Stimulated activated naive CD8-positive, alpha-beta T cell treated with anti-CD3 and anti-CD28 coated beads, Interleukin-15, Interleukin-2, amounts not matched to agents 100 ng/mL and 50 ng/mL, for 24 hours (primary cell): ENCODE results near the gene GP2.
"Not testable (repeated sequence)": the region's sequence is repeated elsewhere in the genome, so short reads cannot be mapped to it uniquely, and the experiment has no call there.

Source experiments
- H3K27ac Mint-ChIP-seq: one replicate; pipeline ENCODE4 v1.8.0; 2021; ENCODE audit warnings: mild to moderate bottlenecking, mixed read lengths
- H3K27me3 Mint-ChIP-seq: one replicate; pipeline ENCODE4 v1.8.0; 2021; ENCODE audit warnings: mixed read lengths
- H3K36me3 Mint-ChIP-seq: one replicate; pipeline ENCODE4 v1.8.0; 2021; ENCODE audit warnings: low read depth, mixed read lengths
- H3K4me1 Mint-ChIP-seq: one replicate; pipeline ENCODE4 v1.8.0; 2021; ENCODE audit warnings: low read depth, mixed read lengths
- H3K4me3 Mint-ChIP-seq: one replicate; pipeline ENCODE4 v1.8.0; 2021; ENCODE audit warnings: mild to moderate bottlenecking, mixed read lengths
- H3K9me3 Mint-ChIP-seq: one replicate; pipeline ENCODE4 v1.8.0; 2021; ENCODE audit warnings: mixed read lengths

GP2 gene

DNA sequence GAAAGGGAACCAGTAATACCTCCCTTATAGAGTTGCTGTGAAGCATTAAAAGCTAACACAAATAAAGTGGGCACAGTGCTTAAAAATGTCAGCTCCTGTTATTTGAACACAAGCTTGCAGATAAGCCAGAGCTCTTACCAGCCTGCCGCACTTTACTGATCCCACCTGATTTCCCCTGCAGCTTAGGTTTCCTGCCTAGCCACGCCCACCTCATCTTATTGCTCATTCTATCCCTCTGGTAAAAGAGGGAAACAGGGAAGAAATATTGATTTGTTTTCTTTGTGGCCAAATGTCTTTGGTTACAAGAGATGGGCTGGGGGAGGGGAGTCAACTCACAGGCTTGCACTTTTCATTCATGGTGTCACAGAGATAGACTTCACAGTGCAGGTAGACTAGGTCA is 9.6 kb upstream of the GP2 start:
- no peaks in the 10 kb centered on the region for H3K36me3 Mint-ChIP-seq
- no peaks in the 10 kb centered on the region for H3K4me1 Mint-ChIP-seq
- no peak overlapping the region for H3K27ac Mint-ChIP-seq
- H3K9me3 Mint-ChIP-seq: no peaks in the 10 kb centered on the region
- H3K4me3 Mint-ChIP-seq: no peak overlapping the region
- H3K27me3 Mint-ChIP-seq: no peaks in the 10 kb centered on the region

DNA sequence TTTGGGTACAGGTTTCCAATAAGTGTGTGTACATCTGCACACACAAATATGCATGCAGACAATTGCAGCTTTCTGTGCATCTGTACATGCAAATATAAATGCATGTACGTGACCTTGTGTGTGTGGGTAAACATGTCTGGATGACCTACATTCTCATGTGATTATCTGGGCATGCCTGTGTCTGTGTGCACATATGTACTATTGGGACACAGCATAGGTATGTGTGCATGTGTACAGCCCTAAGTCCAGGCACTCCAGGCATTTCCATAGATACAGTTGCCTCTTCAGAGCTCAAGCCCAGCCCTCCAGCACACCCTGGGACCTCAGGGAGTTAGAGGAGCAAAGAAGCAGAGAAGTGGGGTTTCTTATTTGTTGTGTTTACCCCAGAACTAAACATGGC is 7.1 kb upstream of the GP2 start:
- H3K9me3 Mint-ChIP-seq: no peaks in the 10 kb centered on the region
- no peak overlapping the region for H3K27ac Mint-ChIP-seq
- H3K27me3 Mint-ChIP-seq: no peaks in the 10 kb centered on the region
- no peaks in the 10 kb centered on the region for H3K4me1 Mint-ChIP-seq
- H3K36me3 Mint-ChIP-seq: no peaks in the 10 kb centered on the region
- no peak overlapping the region for H3K4me3 Mint-ChIP-seq

DNA sequence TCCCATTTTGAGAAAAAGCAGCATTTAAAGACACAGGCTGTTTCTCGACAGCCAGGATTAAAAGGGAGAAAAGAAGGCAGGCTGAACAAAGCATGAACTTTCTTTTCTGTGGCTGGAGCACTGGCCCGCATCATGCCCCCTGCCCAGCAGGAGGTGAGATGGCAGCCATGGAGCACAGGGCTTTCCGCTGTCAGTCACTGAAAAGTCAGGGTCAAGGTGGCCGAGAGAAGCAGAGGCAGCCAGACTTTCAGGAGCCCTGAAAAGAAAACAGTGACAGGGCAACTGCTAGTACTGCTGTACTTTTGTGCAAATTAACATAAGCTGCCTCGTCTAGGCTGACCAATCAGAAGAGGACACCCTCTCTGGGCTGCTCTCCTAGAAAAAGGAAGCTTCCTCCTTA is 5.8 kb upstream of the GP2 start:
- H3K27me3 Mint-ChIP-seq: no peaks in the 10 kb centered on the region
- H3K27ac Mint-ChIP-seq: no peak overlapping the region
- H3K4me3 Mint-ChIP-seq: no peak overlapping the region
- no peaks in the 10 kb centered on the region for H3K36me3 Mint-ChIP-seq
- H3K4me1 Mint-ChIP-seq: no peaks in the 10 kb centered on the region
- no peaks in the 10 kb centered on the region for H3K9me3 Mint-ChIP-seq

DNA sequence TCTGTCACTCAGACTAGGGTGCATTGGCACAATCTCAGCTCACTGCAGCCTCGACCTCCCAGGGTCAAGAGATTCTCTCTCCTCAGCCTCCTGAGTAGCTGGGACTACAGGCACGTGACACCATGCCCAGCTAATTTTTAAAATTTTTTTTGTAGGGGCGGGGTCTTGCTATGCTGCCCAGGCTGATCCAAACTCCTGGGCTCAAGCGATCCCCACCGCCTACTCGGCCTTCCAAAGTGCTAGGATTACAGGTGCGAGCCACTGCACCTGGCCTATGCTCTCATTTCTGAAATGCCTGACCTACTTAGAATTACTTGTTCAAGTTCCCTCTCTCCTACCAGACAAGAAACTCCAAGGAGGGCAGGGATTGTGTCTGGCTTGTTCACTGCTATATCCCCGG is 5.1 kb upstream of the GP2 start:
- Mint-ChIP-seq H3K4me3 (no peak overlapping the region), H3K27ac (no peak overlapping the region), H3K27me3 (no peaks in the 10 kb centered on the region)

GRCh38 chr16:20331635-20332034 is 4.3 kb upstream of the GP2 start:
- no peaks in the 10 kb centered on the region for H3K4me1 Mint-ChIP-seq
- no peak overlapping the region for H3K27ac Mint-ChIP-seq
- no peaks in the 10 kb centered on the region for H3K36me3 Mint-ChIP-seq
- no peaks in the 10 kb centered on the region for H3K27me3 Mint-ChIP-seq
- H3K4me3 Mint-ChIP-seq: no peak overlapping the region
- no peaks in the 10 kb centered on the region for H3K9me3 Mint-ChIP-seq

More for the DNA sequence above, 5.1 kb upstream of the GP2 start:
- H3K9me3 Mint-ChIP-seq: no peaks in the 10 kb centered on the region
- no peaks in the 10 kb centered on the region for H3K36me3 Mint-ChIP-seq
- no peaks in the 10 kb centered on the region for H3K4me1 Mint-ChIP-seq

GRCh38 chr16:20329392-20330138 is 2.3 kb upstream of the GP2 start:
- no peaks in the 10 kb centered on the region for H3K9me3 Mint-ChIP-seq
- H3K27me3 Mint-ChIP-seq: no peaks in the 10 kb centered on the region
- no peaks in the 10 kb centered on the region for H3K36me3 Mint-ChIP-seq
- H3K4me3 Mint-ChIP-seq: no peak overlapping the region
- H3K27ac Mint-ChIP-seq: no peak overlapping the region
- no peaks in the 10 kb centered on the region for H3K4me1 Mint-ChIP-seq

DNA sequence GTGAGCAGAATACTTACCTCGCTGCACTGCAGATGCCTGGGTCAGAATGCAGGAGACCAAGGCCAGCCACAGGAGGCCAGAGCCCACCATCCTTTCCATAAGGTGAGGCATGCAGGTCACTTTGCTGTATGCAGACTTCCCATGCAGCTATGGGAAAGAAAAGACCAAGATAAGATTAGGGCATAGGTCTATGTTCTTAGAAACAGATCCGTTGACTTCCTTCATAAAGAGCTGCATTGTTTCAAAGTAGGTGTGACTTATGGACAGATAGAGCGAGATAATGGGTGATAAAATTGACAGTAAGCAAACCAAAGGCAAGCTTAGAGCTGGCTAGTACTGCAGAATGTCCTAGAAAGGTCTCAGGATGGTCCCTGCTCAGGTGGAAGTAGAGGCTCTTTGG is 992 bp downstream of the GP2 start:
- Mint-ChIP-seq H3K27ac (no peak overlapping the region), H3K4me1 (no peaks in the 10 kb centered on the region), H3K4me3 (no peak overlapping the region), H3K9me3 (no peaks in the 10 kb centered on the region), H3K27me3 (no peaks in the 10 kb centered on the region), H3K36me3 (no peaks in the 10 kb centered on the region)

GRCh38 chr16:20325005-20325404 is 2.3 kb downstream of the GP2 start:
- Mint-ChIP-seq H3K4me3 (no peak overlapping the region), H3K27me3 (no peaks in the 10 kb centered on the region), H3K4me1 (no peaks in the 10 kb centered on the region), H3K9me3 (no peaks in the 10 kb centered on the region), H3K27ac (no peak overlapping the region), H3K36me3 (no peaks in the 10 kb centered on the region)

GRCh38 chr16:20323591-20324117 is 3.7 kb downstream of the GP2 start:
- Mint-ChIP-seq H3K9me3 (no peaks in the 10 kb centered on the region), H3K4me1 (no peaks in the 10 kb centered on the region), H3K4me3 (no peak overlapping the region), H3K27me3 (no peaks in the 10 kb centered on the region), H3K36me3 (no peaks in the 10 kb centered on the region), H3K27ac (no peak overlapping the region)

GRCh38 chr16:20322696-20323095 is 4.6 kb downstream of the GP2 start:
- no peaks in the 10 kb centered on the region for H3K4me1 Mint-ChIP-seq
- H3K36me3 Mint-ChIP-seq: no peaks in the 10 kb centered on the region
- H3K4me3 Mint-ChIP-seq: no peak overlapping the region
- H3K27me3 Mint-ChIP-seq: no peaks in the 10 kb centered on the region
- H3K27ac Mint-ChIP-seq: no peak overlapping the region
- H3K9me3 Mint-ChIP-seq: no peaks in the 10 kb centered on the region

GRCh38 chr16:20321671-20322070 is 5.6 kb downstream of the GP2 start:
- Mint-ChIP-seq H3K4me1 (no peaks in the 10 kb centered on the region), H3K4me3 (no peak overlapping the region), H3K9me3 (no peaks in the 10 kb centered on the region), H3K36me3 (no peaks in the 10 kb centered on the region), H3K27me3 (no peaks in the 10 kb centered on the region), H3K27ac (no peak overlapping the region)

DNA sequence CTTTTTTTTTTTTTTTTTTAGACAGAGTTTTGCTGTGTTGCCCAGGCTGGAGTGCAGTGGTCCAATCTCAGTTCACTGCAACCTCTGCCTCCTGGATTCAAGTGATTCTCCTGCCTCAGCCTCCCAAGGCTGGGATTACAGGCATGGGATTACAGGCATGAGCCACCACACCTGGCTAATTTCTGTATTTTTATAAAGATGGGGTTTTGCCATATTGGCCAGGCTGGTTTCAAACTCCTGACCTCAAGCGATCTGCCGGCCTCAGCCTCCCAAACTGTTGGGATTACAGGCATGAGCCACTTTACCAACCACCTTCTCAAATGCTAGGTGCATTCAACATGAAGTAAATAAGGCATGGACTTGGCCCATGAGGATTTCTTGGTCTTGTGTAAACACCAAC is 6.3 kb downstream of the GP2 start:
- not testable (repeated sequence) for H3K9me3 Mint-ChIP-seq, H3K36me3 Mint-ChIP-seq, H3K27me3 Mint-ChIP-seq, H3K4me1 Mint-ChIP-seq, H3K27ac Mint-ChIP-seq, H3K4me3 Mint-ChIP-seq

DNA sequence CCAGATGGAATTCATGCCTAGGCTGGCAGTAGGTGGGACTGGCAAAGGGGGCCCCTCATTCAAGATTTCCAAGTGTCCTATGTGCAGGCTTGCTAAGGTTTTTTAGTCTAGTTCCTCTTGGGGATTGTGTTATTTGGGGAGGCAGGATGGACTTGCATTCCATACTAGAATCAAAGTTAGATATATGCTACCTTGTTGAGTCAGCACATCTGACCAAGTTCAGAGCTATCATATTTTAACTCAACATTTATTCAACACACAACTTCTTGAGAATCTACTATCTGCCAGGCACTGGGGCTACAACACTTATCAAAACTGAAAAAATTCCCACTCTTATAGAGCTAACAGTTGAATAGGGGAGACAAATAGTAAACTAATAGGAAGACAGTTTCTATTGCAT is 6.7 kb downstream of the GP2 start:
- Mint-ChIP-seq H3K9me3 (no peaks in the 10 kb centered on the region), H3K4me1 (no peaks in the 10 kb centered on the region), H3K4me3 (no peak overlapping the region), H3K36me3 (no peaks in the 10 kb centered on the region), H3K27ac (no peak overlapping the region), H3K27me3 (no peaks in the 10 kb centered on the region)

- H3K27ac Mint-ChIP-seq: no peak overlapping the region
- H3K36me3 Mint-ChIP-seq: no peaks in the 10 kb centered on the region
- H3K4me3 Mint-ChIP-seq: no peak overlapping the region
- no peaks in the 10 kb centered on the region for H3K27me3 Mint-ChIP-seq
- no peaks in the 10 kb centered on the region for H3K4me1 Mint-ChIP-seq
- no peaks in the 10 kb centered on the region for H3K9me3 Mint-ChIP-seq
Observed at GRCh38 chr16:20320178-20320577, 7.1 kb downstream of the GP2 start.

- H3K4me1 Mint-ChIP-seq: no peaks in the 10 kb centered on the region
Observed at GRCh38 chr16:20319406-20319805, 7.9 kb downstream of the GP2 start.

DNA sequence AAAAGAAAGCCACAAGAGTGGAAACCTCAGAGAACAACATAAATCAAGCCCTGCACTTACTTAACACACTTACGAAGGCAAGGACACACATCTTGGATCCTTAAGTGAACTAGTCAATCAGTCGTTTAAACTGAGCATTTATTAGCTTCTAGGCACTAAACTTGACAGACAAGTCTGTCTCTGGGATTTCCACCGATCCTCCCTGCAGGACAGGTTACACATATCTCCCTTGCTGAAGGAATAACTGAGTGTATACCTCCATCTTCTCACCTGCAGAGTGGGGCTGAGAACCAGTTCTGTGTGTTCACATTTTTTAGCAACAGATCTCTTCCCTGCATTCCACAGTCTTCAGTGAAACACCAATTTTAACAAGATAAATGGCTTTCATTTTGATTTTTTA is 8.9 kb downstream of the GP2 start:
- Mint-ChIP-seq H3K4me3 (no peak overlapping the region), H3K9me3 (no peaks in the 10 kb centered on the region), H3K4me1 (no peaks in the 10 kb centered on the region), H3K27me3 (no peaks in the 10 kb centered on the region), H3K36me3 (no peaks in the 10 kb centered on the region), H3K27ac (no peak overlapping the region)

More at GRCh38 chr16:20319406-20319805, 7.9 kb downstream of the GP2 start:
- no peaks in the 10 kb centered on the region for H3K9me3 Mint-ChIP-seq
- no peak overlapping the region for H3K4me3 Mint-ChIP-seq
- H3K27me3 Mint-ChIP-seq: no peaks in the 10 kb centered on the region
- H3K36me3 Mint-ChIP-seq: no peaks in the 10 kb centered on the region
- no peak overlapping the region for H3K27ac Mint-ChIP-seq
